ENCODE results near the gene AKAP10.

DNA sequence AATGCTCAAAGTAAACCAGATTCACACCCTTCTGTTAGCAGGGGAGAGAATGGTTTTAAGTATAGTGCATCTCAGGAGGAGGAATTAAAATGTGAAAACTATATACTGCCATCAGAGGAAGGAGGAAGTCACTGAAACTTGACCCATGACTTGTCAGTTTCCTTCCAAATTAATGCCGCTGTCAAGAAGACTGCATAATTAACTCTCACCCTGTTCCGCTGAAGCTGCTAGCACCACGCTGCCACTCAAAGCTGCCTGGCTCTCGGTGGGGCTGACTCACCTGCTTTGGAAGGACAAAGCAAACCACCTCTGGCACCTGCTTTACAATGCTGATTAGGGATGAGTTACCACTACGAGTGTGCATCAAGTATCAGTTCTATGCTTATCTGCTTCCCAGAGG is 72.1 kb downstream of the AKAP10 start:
- TF ChIP-seq POLR2AphosphoS5 (IDR thresholded peaks at IDR 0.05), result no peak
- TF ChIP-seq, protein P1, sequence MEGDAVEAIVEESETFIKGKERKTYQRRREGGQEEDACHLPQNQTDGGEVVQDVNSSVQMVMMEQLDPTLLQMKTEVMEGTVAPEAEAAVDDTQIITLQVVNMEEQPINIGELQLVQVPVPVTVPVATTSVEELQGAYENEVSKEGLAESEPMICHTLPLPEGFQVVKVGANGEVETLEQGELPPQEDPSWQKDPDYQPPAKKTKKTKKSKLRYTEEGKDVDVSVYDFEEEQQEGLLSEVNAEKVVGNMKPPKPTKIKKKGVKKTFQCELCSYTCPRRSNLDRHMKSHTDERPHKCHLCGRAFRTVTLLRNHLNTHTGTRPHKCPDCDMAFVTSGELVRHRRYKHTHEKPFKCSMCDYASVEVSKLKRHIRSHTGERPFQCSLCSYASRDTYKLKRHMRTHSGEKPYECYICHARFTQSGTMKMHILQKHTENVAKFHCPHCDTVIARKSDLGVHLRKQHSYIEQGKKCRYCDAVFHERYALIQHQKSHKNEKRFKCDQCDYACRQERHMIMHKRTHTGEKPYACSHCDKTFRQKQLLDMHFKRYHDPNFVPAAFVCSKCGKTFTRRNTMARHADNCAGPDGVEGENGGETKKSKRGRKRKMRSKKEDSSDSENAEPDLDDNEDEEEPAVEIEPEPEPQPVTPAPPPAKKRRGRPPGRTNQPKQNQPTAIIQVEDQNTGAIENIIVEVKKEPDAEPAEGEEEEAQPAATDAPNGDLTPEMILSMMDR (IDR thresholded peaks at IDR 0.05), result no peak

Measured in suprapubic skin (tissue), 3 donors.